Measurements from ENCODE around the gene RGS6. TPM values are rescaled to one million over a fixed set of nuclear protein-coding genes. Genes with fewer than 3 reads are reported as not detected.
"Not testable (repeated sequence)": the region's sequence is repeated elsewhere in the genome, so short reads cannot be mapped to it uniquely, and the experiment has no call there.

The RGS6 gene
- not detected for polyA plus RNA-seq (2013, experiment 1 of 2; ENCODE audit: insufficient read length)
- 0.22 TPM for polyA plus RNA-seq (2013, experiment 2 of 2; ENCODE audit: insufficient read length)

- DNase-seq: peak; percentile 1
Observed at GRCh38 chr14:71932229-71932981, at the start of gene RGS6. TSS of gene RGS6 (plus strand) at chr14:71932429.

- no peak for DNase-seq
Observed at GRCh38 chr14:71883094-71883493, 49.1 kb upstream of the RGS6 start.

- no peak for DNase-seq
Observed at GRCh38 chr14:71885301-71885700, 46.9 kb upstream of the RGS6 start.

- not testable (repeated sequence) for DNase-seq
Observed at GRCh38 chr14:71887802-71888201, 44.4 kb upstream of the RGS6 start.

- no peak for DNase-seq
Observed at GRCh38 chr14:71890541-71890940, 41.7 kb upstream of the RGS6 start.

- no peak for DNase-seq
Observed at GRCh38 chr14:71891185-71891584, 41.0 kb upstream of the RGS6 start.

- DNase-seq: no peak
Observed at GRCh38 chr14:71891970-71892369, 40.3 kb upstream of the RGS6 start.

- DNase-seq: no peak
Observed at GRCh38 chr14:71905031-71905430, 27.2 kb upstream of the RGS6 start.

GRCh38 chr14:71905860-71906259, 26.4 kb upstream of the RGS6 start:
- DNase-seq: no peak

- DNase-seq: no peak
Observed at GRCh38 chr14:71907793-71908515, 24.3 kb upstream of the RGS6 start.

GRCh38 chr14:71911669-71912068, 20.6 kb upstream of the RGS6 start:
- DNase-seq: no peak

- DNase-seq: no peak
Observed at GRCh38 chr14:71913342-71913741, 18.9 kb upstream of the RGS6 start.

- DNase-seq: peak; percentile 2
Observed at GRCh38 chr14:71918955-71919354, 13.3 kb upstream of the RGS6 start.

- no peak for DNase-seq
Observed at GRCh38 chr14:71923513-71923912, 8.7 kb upstream of the RGS6 start.

GRCh38 chr14:71931492-71932228, 569 bp upstream of the RGS6 start:
- no peak for DNase-seq

- DNase-seq: no peak
Observed at GRCh38 chr14:71933001-71933587, 865 bp downstream of the RGS6 start.

- DNase-seq: not testable (repeated sequence)
Observed at GRCh38 chr14:71938273-71938672, 6.0 kb downstream of the RGS6 start.

- not testable (repeated sequence) for DNase-seq
Observed at GRCh38 chr14:71939344-71939743, 7.1 kb downstream of the RGS6 start.

- not testable (repeated sequence) for DNase-seq
Observed at GRCh38 chr14:71940500-71940899, 8.3 kb downstream of the RGS6 start.

- DNase-seq: not testable (repeated sequence)
Observed at GRCh38 chr14:71941616-71942015, 9.4 kb downstream of the RGS6 start.

GRCh38 chr14:71942904-71943694, 10.9 kb downstream of the RGS6 start:
- no peak for DNase-seq

GRCh38 chr14:71943695-71944018, 11.4 kb downstream of the RGS6 start:
- no peak for DNase-seq
